GDM1 (cell line): Measurements from ENCODE around the gene THTPA.

Experiments
- DNase-seq: peaks from one replicate; lab custom pipeline; 2025; lab: John Stamatoyannopoulos, UW

THTPA gene

GRCh38 chr14:23567186-23568020 lies 11.3 kb downstream of the THTPA start, which contains the start of gene AP1G2:
TSS of gene AP1G2 (minus strand) at chr14:23567791. CDS start at chr14:23567314, 477 bp downstream.
- DNase-seq = peak; percentile 91

GRCh38 chr14:23568021-23568599 lies 12.0 kb downstream of the THTPA start:
- DNase-seq = no peak

- DNase-seq = peak; percentile 23
Measured at GRCh38 chr14:23568600-23569331, 12.7 kb downstream of the THTPA start.

- no peak for DNase-seq
Measured at GRCh38 chr14:23569443-23570151, 13.5 kb downstream of the THTPA start.

GRCh38 chr14:23570806-23571483 lies 14.9 kb downstream of the THTPA start:
- no peak for DNase-seq

GRCh38 chr14:23571701-23572523 lies 15.8 kb downstream of the THTPA start:
- peak; percentile 53 for DNase-seq

- DNase-seq = no peak
Measured at GRCh38 chr14:23572524-23572828, 16.4 kb downstream of the THTPA start.

GRCh38 chr14:23572836-23573235 lies 16.8 kb downstream of the THTPA start:
- peak; percentile 77 for DNase-seq

GRCh38 chr14:23573384-23574015 lies 17.4 kb downstream of the THTPA start:
- no peak for DNase-seq

- DNase-seq = no peak
Measured at GRCh38 chr14:23577004-23577681, 21.1 kb downstream of the THTPA start.

- DNase-seq = no peak
Measured at GRCh38 chr14:23577710-23578392, 21.8 kb downstream of the THTPA start.

- no peak for DNase-seq
Measured at GRCh38 chr14:23578560-23579310, 22.7 kb downstream of the THTPA start, which contains the start of gene JPH4. TSS of gene JPH4 (minus strand) at chr14:23578790. CDS start at chr14:23577453, 1,337 bp downstream.

GRCh38 chr14:23579311-23579630 lies 23.2 kb downstream of the THTPA start:
- DNase-seq = no peak

GRCh38 chr14:23579739-23580138 lies 23.7 kb downstream of the THTPA start:
- no peak for DNase-seq

- DNase-seq = no peak
Measured at GRCh38 chr14:23580152-23580926, 24.3 kb downstream of the THTPA start.

GRCh38 chr14:23580948-23581281 lies 24.8 kb downstream of the THTPA start:
- no peak for DNase-seq

- DNase-seq = no peak
Measured at GRCh38 chr14:23582906-23583760, 27.1 kb downstream of the THTPA start.
